HCT116 (cell line): ENCODE results near the gene TEN1. TPM values are rescaled to one million over a fixed set of nuclear protein-coding genes. Genes with fewer than 3 reads are reported as not detected.

Experiments used
- ATAC-seq: fragments of 200-7000 bp; cut with Tn5 transposase; 2 replicates; pipeline ENCODE4 v1.9.1; 2020; ENCODE audit warnings: mild to moderate bottlenecking, moderate library complexity
- BruUV-seq: library from RNA; stranded (reverse); fragments of 400-500 nt; replicated peaks from 2 replicates; lab custom pipeline; 2021; lab: Mats Ljungman, UMichigan
- CTCF ChIA-PET: fragments of 300-600 bp; sonication (Branson Sonifier 250); formaldehyde crosslinking; loops from one replicate; lab custom pipeline; 2021; ENCODE audit warnings: antibody characterized with exemption; lab: Charles Lee
- POLR2A ChIA-PET: fragments of 300-600, 350-600 bp; sonication (Branson Sonifier 250); formaldehyde crosslinking; loops from one replicate; lab custom pipeline; 2021; ENCODE audit warnings: antibody characterized with exemption; lab: Charles Lee
- RAD21 ChIA-PET, 2 experiments: fragments of 300-600 bp; sonication (Branson Sonifier 250); formaldehyde crosslinking; loops; one replicate each; lab custom pipeline; 2023; ENCODE audit warnings: low total read pairs in 2 of 2; ENCODE audit not compliant: uncharacterized antibody in 2 of 2, unreplicated experiment in 2 of 2, low non-redundant PET in 1 of 2; lab: Charles Lee
- DNase-seq: peaks from one replicate; pipeline ENCODE4 v3.0.0-alpha.2; 2010; ENCODE audit warnings: low read depth, low spot score
- H2AFZ ChIP-seq: fragments of 200-600 bp; shearing (Covaris generic), sonication (generic); 2 replicates; pipeline ENCODE4 v1.6.1; 2017; ENCODE audit warnings: low read depth, mixed run types, mixed read lengths, antibody characterized with exemption, low read length; ENCODE audit not compliant: poor library complexity, severe bottlenecking
- H3K27ac ChIP-seq: 2 replicates; pipeline ENCODE4 v1.5.1; 2012; ENCODE audit warnings: low read depth, low read length
- H3K27me3 ChIP-seq: fragments of 200-600 bp; sonication (generic); 2 replicates; pipeline ENCODE4 v1.6.1; 2016; ENCODE audit warnings: mixed run types, low read length, mixed read lengths; ENCODE audit not compliant: insufficient read depth
- H3K36me3 ChIP-seq, 2 experiments: fragments of 200-500 bp in 1 of 2; fragments of 200-600 bp in 1 of 2; sonication (Bioruptor generic) in 1 of 2; sonication (generic) in 1 of 2; 2 replicates each; pipeline versions ENCODE4 v1.5.1 to v1.6.1; 2014 to 2016; ENCODE audit warnings: low read length in 2 of 2, inconsistent platforms in 1 of 2, mixed read lengths in 1 of 2, mixed run types in 1 of 2; ENCODE audit not compliant: insufficient read depth in 2 of 2, control insufficient read depth in 1 of 2
- H3K4me1 ChIP-seq, 2 experiments: fragments of 200-600 bp in 1 of 2; sonication (generic) in 1 of 2; 2 replicates each; pipeline versions ENCODE4 v1.5.1 to v1.6.1; 2012 to 2017; ENCODE audit warnings: low read length in 2 of 2, inconsistent platforms in 1 of 2, mild to moderate bottlenecking in 1 of 2, mixed read lengths in 1 of 2, mixed run types in 1 of 2, moderate library complexity in 1 of 2; ENCODE audit not compliant: insufficient read depth in 2 of 2, control insufficient read depth in 1 of 2
- H3K4me2 ChIP-seq: fragments of 200-600 bp; sonication (generic); 2 replicates; pipeline ENCODE4 v1.6.1; 2017; ENCODE audit warnings: mixed run types, low read length, mixed read lengths
- H3K4me3 ChIP-seq, 2 experiments: fragments of 200-600 bp in 1 of 2; sonication (generic) in 1 of 2; replicated peaks in 1 of 2; 2 replicates each; pipeline ENCODE4 v1.5.1; 2011 to 2016; ENCODE audit warnings: low read length in 2 of 2, control low read depth in 1 of 2, low read depth in 1 of 2, mild to moderate bottlenecking in 1 of 2, mixed read lengths in 1 of 2, mixed run types in 1 of 2
- H3K79me2 ChIP-seq: fragments of 200-600 bp; sonication (generic); 2 replicates; pipeline ENCODE4 v1.6.1; 2017; ENCODE audit warnings: mild to moderate bottlenecking, mixed run types, low read length, moderate library complexity, mixed read lengths; ENCODE audit not compliant: insufficient read depth
- H3K9ac ChIP-seq: fragments of 200-600 bp; sonication (generic); 2 replicates; pipeline ENCODE4 v1.6.1; 2016; ENCODE audit warnings: low read length, mixed read lengths
- H3K9me2 ChIP-seq: fragments of 200-600 bp; sonication (generic), shearing (Covaris generic); 2 replicates; pipeline ENCODE4 v1.6.1; 2017; ENCODE audit warnings: mixed run types, mild to moderate bottlenecking, moderate library complexity; ENCODE audit not compliant: insufficient read depth
- H3K9me3 ChIP-seq, 2 experiments: fragments of 200-500 bp in 1 of 2; fragments of 200-600 bp in 1 of 2; sonication (Bioruptor generic) in 1 of 2; sonication (generic) in 1 of 2; 2 replicates each; pipeline ENCODE4 v1.6.1; 2014 to 2017; ENCODE audit warnings: low read length in 2 of 2, mixed read lengths in 2 of 2, inconsistent platforms in 1 of 2, low read depth in 1 of 2, mild to moderate bottlenecking in 1 of 2, mixed run types in 1 of 2, moderate library complexity in 1 of 2; ENCODE audit not compliant: control insufficient read depth in 1 of 2, insufficient read depth in 1 of 2
- H4K20me1 ChIP-seq: fragments of 200-600 bp; sonication (generic), shearing (Covaris generic); 2 replicates; pipeline ENCODE4 v1.6.1; 2017; ENCODE audit warnings: mixed run types, mild to moderate bottlenecking, moderate library complexity; ENCODE audit not compliant: insufficient read depth
- CBX3 ChIP-seq: IDR thresholded peaks from 2 replicates; pipeline ENCODE4 v1.6.1; 2012; ENCODE audit warnings: low read depth
- CEBPB ChIP-seq: IDR thresholded peaks from 2 replicates; pipeline ENCODE4 v1.6.1; 2012; ENCODE audit warnings: low read depth
- EGR1 ChIP-seq: IDR thresholded peaks from 2 replicates; pipeline ENCODE4 v1.6.1; 2012; ENCODE audit warnings: low read depth
- EZH2 ChIP-seq: fragments of 200-600 bp; sonication (generic); IDR thresholded peaks from 2 replicates; pipeline ENCODE4 v1.6.1; 2017; ENCODE audit warnings: antibody characterized with exemption, mixed run types
- EZH2phosphoT487 ChIP-seq: fragments of 200-600 bp; IDR thresholded peaks from 2 replicates; pipeline ENCODE4 v1.6.1; 2018; ENCODE audit warnings: antibody characterized with exemption, borderline replicate concordance
- SIN3A ChIP-seq: IDR thresholded peaks from 2 replicates; pipeline ENCODE4 v1.6.1; 2012; ENCODE audit warnings: low read depth
- SP1 ChIP-seq: IDR thresholded peaks from 2 replicates; pipeline ENCODE4 v1.6.1; 2012; ENCODE audit warnings: low read depth
- SRF ChIP-seq: IDR thresholded peaks from 2 replicates; pipeline ENCODE4 v1.6.1; 2012; ENCODE audit warnings: low read depth
- YY1 ChIP-seq: IDR thresholded peaks from 2 replicates; pipeline ENCODE4 v1.6.1; 2011; ENCODE audit warnings: low read length, low read depth, moderate library complexity, mild to moderate bottlenecking; ENCODE audit not compliant: insufficient replicate concordance; ENCODE audit errors: extremely low read depth
- ZFX ChIP-seq: fragments of 450-650 bp; IDR thresholded peaks from 2 replicates; pipeline ENCODE4 v1.6.1; 2017
- ZNF274 ChIP-seq: fragments of 200-500 bp; sonication (Bioruptor generic); IDR thresholded peaks from 2 replicates; pipeline ENCODE4 v1.6.1; 2014; ENCODE audit warnings: mild to moderate bottlenecking, low read depth, low read length, inconsistent platforms
- intact Hi-C: fragments of 100-400 bp; cut with micrococcal nuclease; formaldehyde crosslinking; loops from 2 replicates; pipeline ENCODE4 v1.10.0; 2022
- total RNA-seq: library from RNA; stranded (reverse); gene quantifications from one replicate; pipeline ENCODE4 v1.2.1, GENCODE V29; 2021; ENCODE audit not compliant: unreplicated experiment
- TF ChIP-seq, protein P1 (sequence below), 3 experiments: fragments of 200-600 bp in 1 of 3; sonication (generic) in 1 of 3; IDR thresholded peaks in 2 of 3; conservative IDR thresholded peaks in 1 of 3; 2 replicates each; pipeline ENCODE4 v1.5.1; 2012 to 2017; ENCODE audit warnings: low read depth in 2 of 3, low read length in 2 of 3, antibody characterized with exemption in 1 of 3, borderline replicate concordance in 1 of 3, control low read depth in 1 of 3, mild to moderate bottlenecking in 1 of 3, mixed read lengths in 1 of 3, mixed run types in 1 of 3, moderate library complexity in 1 of 3; ENCODE audit not compliant: insufficient read depth in 1 of 3
- TF ChIP-seq, protein P2 (sequence below): IDR thresholded peaks from 2 replicates; pipeline ENCODE4 v1.6.1; 2012

Gene TEN1
- total RNA-seq, 1 experiment from 2014 or later: 18.5 TPM

DNA sequence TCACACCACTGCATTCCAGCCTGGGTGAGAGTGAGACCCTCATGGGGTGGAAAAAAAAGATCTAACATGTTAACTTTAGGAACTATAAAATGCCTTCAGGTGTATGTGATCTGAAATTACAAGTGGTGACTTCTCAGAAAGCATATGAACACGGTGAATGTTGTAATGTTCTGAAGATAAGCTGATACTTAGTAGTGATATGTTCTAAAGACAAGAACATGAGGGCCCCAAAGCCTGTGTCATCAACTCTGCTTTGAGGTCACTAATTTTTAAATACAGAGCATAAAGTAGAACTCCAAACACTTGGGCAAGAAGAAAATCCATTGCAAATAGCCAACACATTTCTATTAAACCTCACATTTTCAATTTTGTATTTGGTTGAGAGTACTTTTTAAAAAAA is 35.5 kb upstream of the TEN1 start:
- Histone ChIP-seq H3K27me3 (no peaks in the 10 kb centered on the region), H3K27ac (no peak overlapping the region), H2AFZ (no peak overlapping the region), H3K9me2 (no peaks in the 10 kb centered on the region), H3K4me2 (no peak overlapping the region), H4K20me1 (no peaks in the 10 kb centered on the region), H3K4me1 (peaks cover 10 to 17% of the 10 kb centered on the region in 2 experiments), H3K36me3 (peaks cover 7 to 10% of the 10 kb centered on the region in 2 experiments; a peak in 2 of 4 replicates), H3K4me3 (no peak overlapping the region), H3K9me3 (no peaks in the 10 kb centered on the region), H3K9ac (no peak overlapping the region), H3K79me2 (no peaks in the 10 kb centered on the region)
- no TSS peak for BruUV-seq
- intact Hi-C loops: no loop called here
- ChIA-PET RAD21 (no interaction called here), POLR2A (no interaction called here), CTCF (no interaction called here)
- no peak for DNase-seq
- TF ChIP-seq CBX3 (no peak), SP1 (no peak), EZH2phosphoT487 (no peak), ZNF274 (no peak), CEBPB (no peak), EGR1 (no peak), YY1 (no peak), SRF (no peak), EZH2 (no peak), SIN3A (no peak), ZFX (no peak)
- TF ChIP-seq, protein P1, sequence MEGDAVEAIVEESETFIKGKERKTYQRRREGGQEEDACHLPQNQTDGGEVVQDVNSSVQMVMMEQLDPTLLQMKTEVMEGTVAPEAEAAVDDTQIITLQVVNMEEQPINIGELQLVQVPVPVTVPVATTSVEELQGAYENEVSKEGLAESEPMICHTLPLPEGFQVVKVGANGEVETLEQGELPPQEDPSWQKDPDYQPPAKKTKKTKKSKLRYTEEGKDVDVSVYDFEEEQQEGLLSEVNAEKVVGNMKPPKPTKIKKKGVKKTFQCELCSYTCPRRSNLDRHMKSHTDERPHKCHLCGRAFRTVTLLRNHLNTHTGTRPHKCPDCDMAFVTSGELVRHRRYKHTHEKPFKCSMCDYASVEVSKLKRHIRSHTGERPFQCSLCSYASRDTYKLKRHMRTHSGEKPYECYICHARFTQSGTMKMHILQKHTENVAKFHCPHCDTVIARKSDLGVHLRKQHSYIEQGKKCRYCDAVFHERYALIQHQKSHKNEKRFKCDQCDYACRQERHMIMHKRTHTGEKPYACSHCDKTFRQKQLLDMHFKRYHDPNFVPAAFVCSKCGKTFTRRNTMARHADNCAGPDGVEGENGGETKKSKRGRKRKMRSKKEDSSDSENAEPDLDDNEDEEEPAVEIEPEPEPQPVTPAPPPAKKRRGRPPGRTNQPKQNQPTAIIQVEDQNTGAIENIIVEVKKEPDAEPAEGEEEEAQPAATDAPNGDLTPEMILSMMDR (IDR thresholded peaks at IDR 0.05 in 2 of 3, conservative IDR thresholded peaks at IDR 0.05 in 1 of 3; ENCODE audit: borderline replicate concordance in 1 of 3, insufficient read depth in 1 of 3, low read depth in 2 of 3, low read length in 2 of 3): no peak
- TF ChIP-seq, protein P2, sequence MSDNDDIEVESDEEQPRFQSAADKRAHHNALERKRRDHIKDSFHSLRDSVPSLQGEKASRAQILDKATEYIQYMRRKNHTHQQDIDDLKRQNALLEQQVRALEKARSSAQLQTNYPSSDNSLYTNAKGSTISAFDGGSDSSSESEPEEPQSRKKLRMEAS: no peak
- no peak for ATAC-seq
